Neural cell (in vitro differentiated cells): ENCODE data around the gene DNAJA1. TPM values are rescaled to one million over a fixed set of nuclear protein-coding genes. Genes with fewer than 3 reads are reported as not detected.

Source experiments
- H2AFZ ChIP-seq: fragments of 200-600, 300-800 bp; sonication (generic), shearing (Covaris generic); 2 replicates; pipeline ENCODE4 v1.6.0; 2014; ENCODE audit warnings: low read depth, mild to moderate bottlenecking, antibody characterized with exemption, low read length, moderate library complexity
- H3F3A ChIP-seq: fragments of 200-600 bp; shearing (Covaris generic); 2 replicates; pipeline ENCODE4 v1.6.1; 2016; ENCODE audit warnings: mild to moderate bottlenecking, moderate library complexity, mixed read lengths, antibody characterized with exemption, low read length; ENCODE audit not compliant: insufficient read depth, poor library complexity, severe bottlenecking
- H3K27ac ChIP-seq: fragments of 200-600, 300-800 bp; sonication (generic), shearing (Covaris generic); 2 replicates; pipeline ENCODE4 v1.5.1; 2014; ENCODE audit warnings: mild to moderate bottlenecking, low read length, moderate library complexity
- H3K27me3 ChIP-seq: fragments of 300-800, 200-600 bp; sonication (generic), shearing (Covaris generic); 2 replicates; pipeline ENCODE4 v1.6.0; 2014; ENCODE audit warnings: mild to moderate bottlenecking, low read depth, low read length, moderate library complexity; ENCODE audit not compliant: insufficient read depth
- H3K36me3 ChIP-seq: fragments of 300-800, 200-600 bp; sonication (generic), shearing (Covaris generic); 2 replicates; pipeline ENCODE4 v1.5.1; 2014; ENCODE audit warnings: mild to moderate bottlenecking, antibody characterized with exemption, low read length, moderate library complexity; ENCODE audit not compliant: insufficient read depth
- H3K4me2 ChIP-seq: fragments of 300-800, 200-600 bp; sonication (generic), shearing (Covaris generic); 2 replicates; pipeline ENCODE4 v1.6.0; 2014; ENCODE audit warnings: mild to moderate bottlenecking, low read length
- H3K4me3 ChIP-seq: fragments of 300-800, 200-600 bp; sonication (generic), shearing (Covaris generic); 2 replicates; pipeline ENCODE4 v1.5.1; 2014; ENCODE audit warnings: mild to moderate bottlenecking, low read length, moderate library complexity
- H3K79me2 ChIP-seq: fragments of 200-600 bp; shearing (Covaris generic); replicated peaks from 2 replicates; pipeline ENCODE4 v1.6.0; 2014; ENCODE audit warnings: mild to moderate bottlenecking, low read length, moderate library complexity; ENCODE audit not compliant: insufficient read depth
- H3K9ac ChIP-seq: fragments of 300-800, 200-600 bp; sonication (generic), shearing (Covaris generic); 2 replicates; pipeline ENCODE4 v1.6.1; 2016; ENCODE audit warnings: mild to moderate bottlenecking, low read length, mixed read lengths
- H3K9me2 ChIP-seq: fragments of 200-600 bp; shearing (Covaris generic); 2 replicates; pipeline ENCODE4 v1.6.1; 2016; ENCODE audit warnings: mild to moderate bottlenecking, low read length, mixed read lengths; ENCODE audit not compliant: insufficient read depth
- H3K9me3 ChIP-seq: fragments of 200-600, 300-800 bp; sonication (generic), shearing (Covaris generic); 2 replicates; pipeline ENCODE4 v1.6.1; 2016; ENCODE audit warnings: mild to moderate bottlenecking, mixed run types, low read length, moderate library complexity, mixed read lengths
- H4K20me1 ChIP-seq: fragments of 200-600 bp; shearing (Covaris generic); 2 replicates; pipeline ENCODE4 v1.6.1; 2016; ENCODE audit warnings: mild to moderate bottlenecking, mixed run types; ENCODE audit not compliant: insufficient read depth
- CTCF ChIP-seq: fragments of 450-650 bp; IDR thresholded peaks from 2 replicates; pipeline ENCODE4 v1.5.1; 2014; ENCODE audit warnings: antibody characterized with exemption, mild to moderate bottlenecking, moderate library complexity; ENCODE audit not compliant: poor library complexity, severe bottlenecking
- EP300 ChIP-seq: fragments of 450-650 bp; conservative IDR thresholded peaks from 2 replicates; pipeline ENCODE4 v1.6.1; 2014; ENCODE audit warnings: antibody characterized with exemption, mild to moderate bottlenecking, moderate library complexity; ENCODE audit not compliant: poor library complexity, severe bottlenecking
- EZH2 ChIP-seq: fragments of 200-600, 300-800 bp; shearing (Covaris generic), sonication (generic); IDR thresholded peaks from 2 replicates; pipeline ENCODE4 v1.6.1; 2014; ENCODE audit warnings: antibody characterized with exemption, low read length, borderline replicate concordance, mild to moderate bottlenecking; ENCODE audit not compliant: insufficient read depth, poor library complexity, severe bottlenecking
- MXI1 ChIP-seq: fragments of 450-650 bp; conservative IDR thresholded peaks from 2 replicates; pipeline ENCODE4 v1.6.1; 2014; ENCODE audit warnings: antibody characterized with exemption, mild to moderate bottlenecking; ENCODE audit not compliant: poor library complexity, severe bottlenecking
- POLR2AphosphoS5 ChIP-seq: IDR thresholded peaks from 2 replicates; pipeline ENCODE4 v1.6.1; 2012
- RAD21 ChIP-seq: fragments of 450-650 bp; conservative IDR thresholded peaks from 2 replicates; pipeline ENCODE4 v1.6.1; 2014; ENCODE audit warnings: antibody characterized with exemption, mild to moderate bottlenecking, moderate library complexity
- REST ChIP-seq: IDR thresholded peaks from 2 replicates; pipeline ENCODE4 v1.6.1; 2012; ENCODE audit warnings: borderline replicate concordance
- SMC3 ChIP-seq: fragments of 450-650 bp; conservative IDR thresholded peaks from 2 replicates; pipeline ENCODE4 v1.6.1; 2014; ENCODE audit warnings: antibody characterized with exemption, mild to moderate bottlenecking, moderate library complexity; ENCODE audit not compliant: poor library complexity
- TAF1 ChIP-seq: IDR thresholded peaks from 2 replicates; pipeline ENCODE4 v1.6.1; 2012; ENCODE audit warnings: low read depth
- polyA plus RNA-seq: library from polyadenylated mRNA; depleted of rRNA; stranded (reverse); fragments of >200 nt; gene quantifications from 2 replicates; pipeline ENCODE4 v1.2.3, GENCODE V29; 2014

The DNAJA1 gene
- polyA plus RNA-seq, 1 donor from 2014 or later, result 547 TPM

GRCh38 chr9:33032865-33033264 is 7.8 kb downstream of the DNAJA1 start:
- no peak overlapping the region for H3K9ac ChIP-seq
- no peak overlapping the region for H3K4me2 ChIP-seq
- H3K27ac ChIP-seq, result no peak overlapping the region
- no peaks in the 10 kb centered on the region for H3F3A ChIP-seq
- no peaks in the 10 kb centered on the region for H3K9me2 ChIP-seq
- peaks cover 59% of the 10 kb centered on the region for H3K79me2 ChIP-seq
- H2AFZ ChIP-seq, result no peak overlapping the region
- H3K36me3 ChIP-seq, result peaks cover 21% of the 10 kb centered on the region
- TF ChIP-seq MXI1 (no peak), RAD21 (no peak), CTCF (no peak), EZH2 (no peak), POLR2AphosphoS5 (no peak), TAF1 (no peak), EP300 (no peak), SMC3 (no peak), REST (no peak)
- no peaks in the 10 kb centered on the region for H3K27me3 ChIP-seq
- H3K9me3 ChIP-seq, result no peaks in the 10 kb centered on the region
- H4K20me1 ChIP-seq, result peaks cover 14% of the 10 kb centered on the region
- no peak overlapping the region for H3K4me3 ChIP-seq

GRCh38 chr9:33040792-33041431 is 15.8 kb downstream of the DNAJA1 start:
- no peaks in the 10 kb centered on the region for H3K9me3 ChIP-seq
- H2AFZ ChIP-seq, result no peak overlapping the region
- H3K4me2 ChIP-seq, result no peak overlapping the region
- no peaks in the 10 kb centered on the region for H4K20me1 ChIP-seq
- no peak overlapping the region for H3K9ac ChIP-seq
- H3K27me3 ChIP-seq, result no peaks in the 10 kb centered on the region
- H3F3A ChIP-seq, result no peaks in the 10 kb centered on the region
- no peak overlapping the region for H3K4me3 ChIP-seq
- no peaks in the 10 kb centered on the region for H3K79me2 ChIP-seq
- no peaks in the 10 kb centered on the region for H3K9me2 ChIP-seq
- peaks cover 9% of the 10 kb centered on the region for H3K36me3 ChIP-seq
- TF ChIP-seq REST, result no peak
- no peak for TF ChIP-seq SMC3
- peak; percentile 1 for TF ChIP-seq POLR2AphosphoS5
- TF ChIP-seq EZH2, result no peak
- no peak for TF ChIP-seq MXI1
- TF ChIP-seq RAD21, result no peak
- no peak for TF ChIP-seq TAF1
- no peak overlapping the region for H3K27ac ChIP-seq
